Left ventricle myocardium inferior (tissue), 1 donor: Measurements from ENCODE around the gene RGS9. TPM values are rescaled to one million over a fixed set of nuclear protein-coding genes. Genes with fewer than 3 reads are reported as not detected.

ENCODE experiments used
- DNase-seq: peaks from one replicate; pipeline ENCODE4 v3.0.0-alpha.2; 2020
- H3K27ac ChIP-seq: fragments of 200-600 bp; replicated peaks from 2 replicates; pipeline ENCODE4 v1.8.0; 2021
- H3K27me3 ChIP-seq: fragments of 200-600 bp; 2 replicates; pipeline ENCODE4 v1.8.0; 2021; ENCODE audit warnings: low read depth
- H3K36me3 ChIP-seq: fragments of 200-600 bp; 2 replicates; pipeline ENCODE4 v1.8.0; 2021
- H3K4me1 ChIP-seq: fragments of 200-600 bp; 2 replicates; pipeline ENCODE4 v1.8.0; 2021
- H3K4me3 ChIP-seq: fragments of 200-600 bp; 2 replicates; pipeline ENCODE4 v1.8.0; 2021; ENCODE audit warnings: mild to moderate bottlenecking, moderate library complexity
- H3K9me3 ChIP-seq: fragments of 200-600 bp; replicated peaks from 2 replicates; pipeline ENCODE4 v1.8.0; 2021
- CTCF ChIP-seq: fragments of 200-600 bp; IDR thresholded peaks from 2 replicates; pipeline ENCODE4 v1.8.0; 2021; ENCODE audit warnings: antibody characterized with exemption, mild to moderate bottlenecking, borderline replicate concordance
- intact Hi-C: fragments of 100-400 bp; cut with micrococcal nuclease; formaldehyde crosslinking; loops from one replicate; pipeline ENCODE4 v1.11.0; 2022
- total RNA-seq: library from RNA; stranded (reverse); fragmentation: NEBNext Ultra II Directional; extraction: Animal tissue kit (Norgen Biotek cat#: 25700); gene quantifications from one replicate; pipeline ENCODE4 v1.2.1, GENCODE V29; 2021
- donor health status: DM: no; HTN: yes; CAD: no; lungs with severe emphysema.

Gene RGS9
- total RNA-seq, 1 donor from 2014 or later = 1.6 TPM

DNA sequence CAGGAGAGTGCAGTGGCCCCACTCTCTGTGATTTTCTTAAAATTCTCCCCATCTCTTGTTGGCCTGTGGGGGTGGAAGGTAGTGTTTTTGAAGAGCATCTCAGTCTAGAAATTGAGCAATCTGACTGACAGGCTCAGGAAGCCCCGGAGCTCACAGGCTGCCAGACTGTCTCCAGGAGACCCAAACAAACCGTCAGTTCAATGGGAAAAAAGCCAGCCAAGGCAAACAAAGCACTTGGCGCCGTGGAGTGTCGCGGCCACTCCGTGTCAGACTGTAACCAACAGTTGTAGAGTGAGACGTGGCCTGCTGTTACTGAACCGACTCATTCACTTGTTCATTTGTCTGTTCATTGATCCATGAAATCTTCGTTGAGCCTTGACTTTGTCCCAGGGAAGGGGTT lies 33.7 kb downstream of the RGS9 start:
- peak; percentile 30 for DNase-seq
- intact Hi-C loops = no loop called here
- H3K9me3 ChIP-seq = no peaks in the 10 kb centered on the region
- no peak overlapping the region for H3K4me3 ChIP-seq
- H3K4me1 ChIP-seq = peaks cover 13% of the 10 kb centered on the region
- H3K27me3 ChIP-seq = peaks cover 16% of the 10 kb centered on the region
- no peak for TF ChIP-seq CTCF
- H3K36me3 ChIP-seq = no peaks in the 10 kb centered on the region
- no peak overlapping the region for H3K27ac ChIP-seq

DNA sequence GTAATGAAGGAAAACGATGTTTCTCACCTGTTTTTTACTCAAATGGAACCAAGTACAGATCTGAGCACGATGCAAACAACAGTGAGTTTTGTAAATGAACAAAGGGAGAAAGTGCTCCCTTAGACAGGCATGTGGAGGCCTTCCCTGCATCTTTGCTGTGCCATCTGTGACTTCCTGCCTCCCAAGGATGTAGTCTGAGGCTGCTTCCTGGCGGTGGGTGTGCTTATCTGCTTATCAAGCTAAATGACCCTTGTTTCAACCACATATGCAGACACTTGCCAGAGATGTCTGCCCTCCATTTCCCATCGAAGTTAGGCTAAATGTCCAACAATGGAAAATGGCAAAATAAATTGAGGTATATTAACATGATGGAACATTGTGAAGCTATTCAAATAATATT lies 34.6 kb downstream of the RGS9 start:
- Histone ChIP-seq H3K4me3 (no peak overlapping the region), H3K36me3 (no peaks in the 10 kb centered on the region), H3K9me3 (no peaks in the 10 kb centered on the region), H3K4me1 (peaks cover 13% of the 10 kb centered on the region), H3K27me3 (peaks cover 17% of the 10 kb centered on the region), H3K27ac (no peak overlapping the region)
- no peak for TF ChIP-seq CTCF
- intact Hi-C loops = no loop called here
- no peak for DNase-seq

DNA sequence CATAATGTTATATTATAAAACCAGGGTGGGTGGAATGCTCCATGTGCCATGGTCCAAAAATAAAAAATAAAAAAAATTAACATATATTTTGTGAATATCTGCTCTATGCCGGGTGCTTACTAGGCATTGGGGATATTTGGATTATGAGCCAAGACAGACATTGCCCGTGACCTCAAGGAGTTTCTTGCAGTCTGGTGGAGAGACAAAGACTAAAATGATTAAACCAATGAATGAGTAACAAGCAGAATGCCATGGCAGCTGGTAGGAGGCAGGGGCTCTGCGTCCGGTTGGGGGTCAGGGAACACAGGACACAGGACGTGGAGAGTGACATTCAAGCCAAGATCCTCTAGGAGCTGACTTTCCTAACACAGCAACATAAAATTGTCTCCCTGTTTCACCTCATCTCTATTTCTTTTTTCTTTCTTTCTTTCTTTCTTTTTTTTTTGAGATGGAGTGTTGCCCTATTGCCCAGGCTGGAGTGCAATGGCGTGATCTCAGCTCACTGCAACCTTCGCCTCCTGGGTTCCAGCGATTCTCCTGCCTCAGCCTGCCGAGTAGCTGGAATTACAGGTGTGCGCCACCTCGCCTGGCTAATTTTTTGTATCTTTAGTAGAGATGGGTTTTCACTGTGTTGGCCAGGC lies 35.4 kb downstream of the RGS9 start:
- Histone ChIP-seq H3K9me3 (no peaks in the 10 kb centered on the region), H3K36me3 (no peaks in the 10 kb centered on the region), H3K27me3 (peaks cover 17% of the 10 kb centered on the region), H3K4me3 (no peak overlapping the region), H3K27ac (no peak overlapping the region), H3K4me1 (peaks cover 13% of the 10 kb centered on the region)
- DNase-seq = no peak
- no peak for TF ChIP-seq CTCF
- intact Hi-C loops = no loop called here

- Histone ChIP-seq H3K9me3 (no peaks in the 10 kb centered on the region), H3K4me3 (no peak overlapping the region), H3K27ac (no peak overlapping the region), H3K27me3 (peaks cover 16% of the 10 kb centered on the region), H3K4me1 (peaks cover 13% of the 10 kb centered on the region), H3K36me3 (no peaks in the 10 kb centered on the region)
- no peak for DNase-seq
- intact Hi-C loops = no loop called here
- no peak for TF ChIP-seq CTCF
These were observed 36.2 kb downstream of the RGS9 start for GRCh38 chr17:65173284-65173793.

GRCh38 chr17:65173976-65174683 lies 37.0 kb downstream of the RGS9 start:
- Histone ChIP-seq H3K4me1 (peaks cover 13% of the 10 kb centered on the region), H3K9me3 (no peaks in the 10 kb centered on the region), H3K27me3 (peaks cover 16% of the 10 kb centered on the region), H3K36me3 (no peaks in the 10 kb centered on the region), H3K27ac (no peak overlapping the region), H3K4me3 (no peak overlapping the region)
- intact Hi-C loops = no loop called here
- no peak for DNase-seq
- no peak for TF ChIP-seq CTCF
